HepG2 (cell line): ENCODE measurements around the gene PYGO2. TPM values are rescaled to one million over a fixed set of nuclear protein-coding genes. Genes with fewer than 3 reads are reported as not detected.
A peak's percentile ranks its signal among the peaks of the same experiment; 100 is the strongest.

Experiments used
- ATAC-seq: fragments of 200-7000 bp; cut with Tn5 transposase; 3 replicates; pipeline ENCODE4 v1.9.1; 2020; ENCODE audit warnings: mild to moderate bottlenecking, moderate library complexity
- BruUV-seq: library from RNA; stranded (reverse); fragments of 400-500 nt; replicated peaks from 2 replicates; lab custom pipeline; 2021; lab: Mats Ljungman, UMichigan
- CTCF ChIA-PET: fragments of 300-600 bp; formaldehyde crosslinking; extraction: SDS; loops from one replicate; lab custom pipeline; 2021; ENCODE audit warnings: low total read pairs, inconsistent platforms, low intra/inter-chr PET ratio; lab: Yijun Ruan, JAX
- POLR2A ChIA-PET: fragments of 350-600 bp; sonication (Branson Sonifier 250); formaldehyde crosslinking; loops from one replicate; lab custom pipeline; 2020; ENCODE audit warnings: antibody characterized with exemption, inconsistent platforms; lab: Yijun Ruan, JAX
- DNase-seq: peaks from one replicate; pipeline ENCODE4 v3.0.0-alpha.2; 2015; ENCODE audit warnings: low spot score
- FAIRE-seq: peaks from 3 replicates; lab custom pipeline; 2011; peaks lifted over from hg19 to GRCh38; lab: Jason Lieb, UNC
- H2AFZ ChIP-seq: one replicate; pipeline ENCODE4 v1.6.1; 2011; ENCODE audit warnings: low read length, inconsistent platforms
- H3K27ac ChIP-seq: fragments of 300-600 bp; 3 replicates; pipeline ENCODE4 v1.8.0; 2011; ENCODE audit warnings: mixed run types, mild to moderate bottlenecking, mixed read lengths, low read length, inconsistent platforms; ENCODE audit not compliant: insufficient read depth; ENCODE audit errors: extremely low read length
- H3K27me3 ChIP-seq, 2 experiments: fragments of 200-600 bp in 1 of 2; 2 replicates in 1 of 2; 3 replicates in 1 of 2; pipeline versions ENCODE4 v1.6.0 to v1.8.0; 2011; ENCODE audit warnings: low read length in 2 of 2, mild to moderate bottlenecking in 2 of 2, moderate library complexity in 2 of 2, inconsistent platforms in 1 of 2; ENCODE audit not compliant: insufficient read depth in 2 of 2, control insufficient read depth in 1 of 2
- H3K36me3 ChIP-seq, 2 experiments: fragments of 200-600 bp in 1 of 2; replicated peaks in 1 of 2; 2 replicates in 1 of 2; 3 replicates in 1 of 2; pipeline versions ENCODE4 v1.5.1 to v1.8.0; 2011; ENCODE audit warnings: low read length in 2 of 2, inconsistent platforms in 1 of 2; ENCODE audit not compliant: insufficient read depth in 2 of 2, control insufficient read depth in 1 of 2
- H3K4me1 ChIP-seq: 2 replicates; pipeline ENCODE4 v1.5.1; 2012; ENCODE audit warnings: low read length, inconsistent platforms; ENCODE audit not compliant: insufficient read depth
- H3K4me2 ChIP-seq: 2 replicates; pipeline ENCODE4 v1.6.0; 2011; ENCODE audit warnings: low read depth, low read length, inconsistent platforms
- H3K4me3 ChIP-seq, 3 experiments: fragments of 200-600 bp in 1 of 3; sonication (generic), shearing (Covaris generic) in 1 of 3; replicated peaks in 1 of 3; 2 replicates each; pipeline ENCODE4 v1.5.1; 2011 to 2016; ENCODE audit warnings: low read length in 3 of 3, inconsistent platforms in 2 of 3, low read depth in 2 of 3, mild to moderate bottlenecking in 2 of 3, control low read depth in 1 of 3, mixed read lengths in 1 of 3; ENCODE audit not compliant: insufficient read depth in 1 of 3
- H3K79me2 ChIP-seq: one replicate; pipeline ENCODE4 v1.6.1; 2011; ENCODE audit warnings: low read length, inconsistent platforms; ENCODE audit not compliant: insufficient read depth
- H3K9ac ChIP-seq: 2 replicates; pipeline ENCODE4 v1.6.0; 2011; ENCODE audit warnings: mild to moderate bottlenecking, low read depth, low read length, inconsistent platforms; ENCODE audit not compliant: insufficient read depth
- H3K9me3 ChIP-seq: 2 replicates; pipeline ENCODE4 v1.5.1; 2012; ENCODE audit warnings: mild to moderate bottlenecking, low read length
- H4K20me1 ChIP-seq: 2 replicates; pipeline ENCODE4 v1.6.0; 2011; ENCODE audit warnings: inconsistent platforms, mild to moderate bottlenecking, low read length, moderate library complexity; ENCODE audit not compliant: insufficient read depth
- BRCA1 ChIP-seq: sonication (generic); formaldehyde crosslinking; IDR thresholded peaks from 2 replicates; pipeline ENCODE4 v1.4.0; 2020; ENCODE audit warnings: missing genetic modification reagents
- HDAC1 ChIP-seq: sonication (generic); formaldehyde crosslinking; IDR thresholded peaks from 2 replicates; pipeline ENCODE4 v1.5.1; 2020; ENCODE audit warnings: mild to moderate bottlenecking, missing genetic modification reagents
- HDAC2 ChIP-seq: sonication (generic); formaldehyde crosslinking; IDR thresholded peaks from 2 replicates; pipeline ENCODE4 v1.4.0; 2020; ENCODE audit warnings: missing genetic modification reagents
- JUND ChIP-seq: sonication (generic); formaldehyde crosslinking; IDR thresholded peaks from 2 replicates; pipeline ENCODE4 v1.8.0; 2022; ENCODE audit warnings: mild to moderate bottlenecking, missing genetic modification reagents
- MAZ ChIP-seq, 2 experiments: sonication (generic) in 1 of 2; formaldehyde crosslinking in 1 of 2; IDR thresholded peaks; 2 replicates each; pipeline versions ENCODE4 v1.5.0 to v1.6.1; 2012 to 2020; ENCODE audit warnings: low read depth in 2 of 2, mild to moderate bottlenecking in 2 of 2, borderline replicate concordance in 1 of 2, improper control_type of control experiment in 1 of 2, low read length in 1 of 2, missing genetic modification reagents in 1 of 2, moderate library complexity in 1 of 2
- MED1 ChIP-seq: sonication (generic); formaldehyde crosslinking; IDR thresholded peaks from 2 replicates; pipeline ENCODE4 v1.4.0; 2020; ENCODE audit warnings: missing genetic modification reagents
- NFE2 ChIP-seq: sonication (generic); formaldehyde crosslinking; IDR thresholded peaks from 2 replicates; pipeline ENCODE4 v1.4.0; 2020; ENCODE audit warnings: missing genetic modification reagents
- POGZ ChIP-seq: sonication (generic); formaldehyde crosslinking; IDR thresholded peaks from 2 replicates; pipeline ENCODE4 v1.4.0; 2020; ENCODE audit warnings: mild to moderate bottlenecking, missing genetic modification reagents
- SMARCC2 ChIP-seq: fragments of 450-650 bp; IDR thresholded peaks from 2 replicates; pipeline ENCODE4 v1.6.1; 2017; ENCODE audit warnings: antibody characterized with exemption, mild to moderate bottlenecking
- SP2 ChIP-seq: sonication (generic); formaldehyde crosslinking; IDR thresholded peaks from 2 replicates; pipeline ENCODE4 v1.5.1; 2020; ENCODE audit warnings: mild to moderate bottlenecking, missing genetic modification reagents
- SRY ChIP-seq: sonication (generic); formaldehyde crosslinking; IDR thresholded peaks from 2 replicates; pipeline ENCODE4 v1.8.0; 2022; ENCODE audit warnings: mild to moderate bottlenecking, missing genetic modification reagents
- TBL1XR1 ChIP-seq: fragments of 150-350 bp; IDR thresholded peaks from 2 replicates; pipeline ENCODE4 v1.6.1; 2014; ENCODE audit warnings: borderline replicate concordance, low read length; ENCODE audit not compliant: partially characterized antibody
- ZFP1 ChIP-seq: IDR thresholded peaks from 2 replicates; pipeline ENCODE4 v1.6.1; 2016
- ZFP41 ChIP-seq: sonication (generic); formaldehyde crosslinking; IDR thresholded peaks from 2 replicates; pipeline ENCODE4 v1.4.0; 2020; ENCODE audit warnings: mild to moderate bottlenecking, missing genetic modification reagents, borderline replicate concordance
- ZIK1 ChIP-seq: sonication (generic); formaldehyde crosslinking; IDR thresholded peaks from 2 replicates; pipeline ENCODE4 v1.5.0; 2020; ENCODE audit warnings: mild to moderate bottlenecking, low read depth, missing genetic modification reagents, borderline replicate concordance
- ZMYM4 ChIP-seq: sonication (generic); formaldehyde crosslinking; IDR thresholded peaks from 2 replicates; pipeline ENCODE4 v1.8.1; 2023; ENCODE audit warnings: mild to moderate bottlenecking, missing genetic modification reagents
- ZNF501 ChIP-seq: sonication (generic); formaldehyde crosslinking; IDR thresholded peaks from 2 replicates; pipeline ENCODE4 v1.5.1; 2020; ENCODE audit warnings: mild to moderate bottlenecking, moderate library complexity, missing genetic modification reagents
- ZNF639 ChIP-seq: conservative IDR thresholded peaks from 2 replicates; pipeline ENCODE4 v1.6.1; 2018; ENCODE audit warnings: missing genetic modification reagents
- ZNF713 ChIP-seq: sonication (generic); formaldehyde crosslinking; IDR thresholded peaks from 2 replicates; pipeline ENCODE4 v1.4.0; 2020; ENCODE audit warnings: mild to moderate bottlenecking, missing genetic modification reagents
- ZNF761 ChIP-seq: sonication (generic); formaldehyde crosslinking; conservative IDR thresholded peaks from 2 replicates; pipeline ENCODE4 v1.4.0; 2020; ENCODE audit warnings: mild to moderate bottlenecking, missing genetic modification reagents
- ZNF766 ChIP-seq: sonication (generic); formaldehyde crosslinking; IDR thresholded peaks from 2 replicates; pipeline ENCODE4 v1.5.0; 2020; ENCODE audit warnings: missing genetic modification reagents, borderline replicate concordance
- ZSCAN22 ChIP-seq: sonication (generic); formaldehyde crosslinking; IDR thresholded peaks from 2 replicates; pipeline ENCODE4 v1.4.0; 2020; ENCODE audit warnings: mild to moderate bottlenecking, missing genetic modification reagents
- WGBS: methylation state at CpG from one replicate; pipeline ENCODE4 v1.1.6; 2017; ENCODE audit warnings: low lambda C conversion rate; 5-methylcytosine and 5-hydroxymethylcytosine counted together
- in situ Hi-C: cut with HindIII; loops from 2 replicates; pipeline ENCODE4 v1.10.0; 2017; ENCODE audit warnings: low pct_unique_long_range_greater_than_20kb; ENCODE audit not compliant: extremely low pct_ligation_motif_present
- intact Hi-C: fragments of 100-400 bp; cut with micrococcal nuclease; formaldehyde crosslinking; loops from one replicate; pipeline ENCODE4 v1.10.0; 2022; ENCODE audit not compliant: unreplicated experiment
- polyA plus RNA-seq, 8 experiments: library from polyadenylated mRNA; depleted of rRNA in 3 of 8; stranded (reverse) in 7 of 8; unstranded in 1 of 8; fragments of >200 nt; fragmentation: Illumina TruSeq in 4 of 8; extraction: Trizol in 4 of 8; gene quantifications; 2 replicates each; pipeline versions ENCODE4 v1.2.1 to v1.2.3, GENCODE V29; 2011 to 2016; ENCODE audit warnings: low read depth in 4 of 8, missing spikeins in 1 of 8, mixed read lengths in 1 of 8; ENCODE audit not compliant: insufficient read depth in 1 of 8
- total RNA-seq, 5 experiments: library from RNA; depleted of rRNA; stranded (reverse); fragments of >200 nt; fragmentation: Illumina TruSeq; extraction: Trizol; gene quantifications; 2 replicates each; pipeline ENCODE4 v1.2.3, GENCODE V29; 2016; ENCODE audit warnings: low read depth in 1 of 5
- TF ChIP-seq, protein P1 (sequence below): IDR thresholded peaks from 2 replicates; pipeline ENCODE4 v1.6.1; 2016; ENCODE audit warnings: missing biosample characterization, missing genetic modification reagents, low read depth

PYGO2 gene
- total and polyA plus RNA-seq, 2 of the 13 experiments (the other 11 are each of a cell fraction or from before 2014, with no cell fraction given), result 20.3 to 21.8 TPM

GRCh38 chr1:154973344-154974101 lies 11.9 kb upstream of the PYGO2 start:
- no TSS peak for BruUV-seq
- intact Hi-C loops, result loop anchor here (1.0 to 2.0 kb wide), 3 partner anchors 17 to 89 kb away; partner anchors contain the start of genes EFNA4 and PBXIP1
- Histone ChIP-seq H3K4me2 (peak overlapping the region; percentile 100), H3K9ac (peak overlapping the region; percentile 98), H3K36me3 (peaks cover 0 to 16% of the 10 kb centered on the region in 2 experiments), H3K27ac (peak overlapping the region; percentile 100), H3K4me3 (peak overlapping the region; percentile 65 to 84 (median 70)), H3K9me3 (no peaks in the 10 kb centered on the region), H4K20me1 (no peaks in the 10 kb centered on the region), H3K79me2 (peaks cover 69% of the 10 kb centered on the region), H3K4me1 (peaks cover 69% of the 10 kb centered on the region), H2AFZ (no peak overlapping the region), H3K27me3 (no peaks in the 10 kb centered on the region; a peak in 1 of 5 replicates)
- in situ Hi-C loops, result no loop called here
- DNase-seq, result peak; percentile 99
- POLR2A ChIA-PET, result interaction anchor here (0.7 to 6.6 kb wide), 21 partner anchors 11 to 753 kb away, joined by 3 to 148 read pairs (median 11); partner anchors contain the start of genes ADAM15, FLAD1, LENEP and PBXIP1
- WGBS, result 2% methylated on average over 37 of the region's 37 CpGs
- CTCF ChIA-PET, result interaction anchor here (1.0 kb wide), 1 partner anchor 11 kb away, joined by 3 read pairs; no protein-coding TSS in a partner anchor
- FAIRE-seq, result peak; percentile 95
- peak; percentile 12 for ATAC-seq
- TF ChIP-seq JUND (CRISPR knock-in tag), result no peak
- TF ChIP-seq SMARCC2, result no peak
- no peak for TF ChIP-seq POGZ (CRISPR knock-in tag)
- no peak for TF ChIP-seq ZNF761
- no peak for TF ChIP-seq BRCA1
- no peak for TF ChIP-seq NFE2 (CRISPR knock-in tag)
- TF ChIP-seq ZSCAN22 (CRISPR knock-in tag), result no peak
- no peak for TF ChIP-seq ZIK1 (CRISPR knock-in tag)
- no peak for TF ChIP-seq ZNF766 (CRISPR knock-in tag)
- TF ChIP-seq TBL1XR1, result peak; percentile 74
- TF ChIP-seq, protein P1, sequence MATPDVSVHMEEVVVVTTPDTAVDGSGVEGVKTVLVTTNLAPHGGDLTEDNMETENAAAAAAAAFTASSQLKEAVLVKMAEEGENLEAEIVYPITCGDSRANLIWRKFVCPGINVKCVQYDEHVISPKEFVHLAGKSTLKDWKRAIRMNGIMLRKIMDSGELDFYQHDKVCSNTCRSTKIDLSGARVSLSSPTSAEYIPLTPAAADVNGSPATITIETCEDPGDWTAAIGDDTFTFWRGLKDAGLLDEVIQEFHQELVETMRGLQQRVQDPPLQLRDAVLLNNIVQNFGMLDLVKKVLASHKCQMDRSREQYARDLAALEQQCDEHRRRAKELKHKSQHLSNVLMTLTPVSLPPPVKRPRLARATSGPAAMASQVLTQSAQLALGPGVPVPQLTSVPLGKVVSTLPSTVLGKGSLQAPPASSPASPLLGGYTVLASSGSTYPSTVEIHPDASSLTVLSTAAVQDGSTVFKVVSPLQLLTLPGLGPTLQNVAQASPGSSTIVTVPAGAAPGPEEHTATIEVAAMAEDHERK (CRISPR knock-in tag), result no peak
- TF ChIP-seq ZNF501 (CRISPR knock-in tag), result peak; percentile 11; the same call in 1 of the 2 replicates
- TF ChIP-seq HDAC2 (CRISPR knock-in tag), result peak; percentile 16; the same call in 1 of the 2 replicates
- TF ChIP-seq ZMYM4, result 0 out of 2 replicates have a peak, but pooled peaks have one; percentile 49
- 0 out of 2 replicates have a peak, but pooled peaks have one; percentile 17 for TF ChIP-seq ZFP1
- no peak for TF ChIP-seq ZNF639 (CRISPR knock-in tag)
- no peak for TF ChIP-seq ZNF713 (CRISPR knock-in tag)
- TF ChIP-seq SP2, result no peak
- TF ChIP-seq ZFP41 (CRISPR knock-in tag), result no peak
- TF ChIP-seq SRY (CRISPR knock-in tag), result no peak
- TF ChIP-seq MAZ (IDR thresholded peaks at IDR 0.05; ENCODE audit: borderline replicate concordance, low read depth, low read length), result no peak
- no peak; the same call in 1 of the 2 replicates for TF ChIP-seq MAZ (CRISPR knock-in tag; IDR thresholded peaks at IDR 0.05; ENCODE audit: low read depth)
- peak; percentile 39 for TF ChIP-seq HDAC1 (CRISPR knock-in tag)
- peak; percentile 57; the same call in 1 of the 2 replicates for TF ChIP-seq MED1 (CRISPR knock-in tag)
